Measurements from ENCODE around the gene GGN. TPM values are rescaled to one million over a fixed set of nuclear protein-coding genes. Genes with fewer than 3 reads are reported as not detected.
A peak's percentile ranks its signal among the peaks of the same experiment; 100 is the strongest.

The GGN gene
- total and polyA plus RNA-seq, 2 experiments from 2014 or later, result 0.60 to 1.1 TPM

DNA sequence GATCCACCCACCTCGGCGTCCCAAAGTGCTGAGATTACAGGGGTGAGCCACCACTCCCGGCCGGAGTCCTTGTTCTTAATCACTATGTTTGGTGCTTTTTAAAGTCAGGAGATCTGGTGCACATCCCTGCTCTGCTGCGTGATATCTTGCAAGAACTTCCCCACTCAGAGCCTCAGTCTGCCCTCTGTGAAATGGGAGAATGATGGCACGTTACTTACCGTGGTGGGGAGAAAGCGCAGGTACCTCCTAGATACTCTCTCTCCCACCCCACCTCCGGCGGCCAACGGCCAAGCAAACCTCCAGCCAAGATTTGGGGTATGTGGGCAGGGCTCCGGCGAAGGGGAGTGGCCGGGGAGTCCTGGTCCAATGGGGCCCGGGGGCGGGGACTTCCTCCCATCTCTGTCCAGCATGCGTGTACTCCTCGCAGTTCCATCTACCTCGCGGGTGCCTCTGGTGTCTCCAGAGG is 45.5 kb upstream of the GGN start, which contains the start of gene RYR1:
Gene RYR1 (plus strand): TSS at position 424 of the 466 bp plus-strand sequence. CDS start 139 bp downstream, outside the sequence.
- DNase-seq (ENCODE audit: low spot score), result peak; percentile 50
- H3K9me2 ChIP-seq (replicated peaks; ENCODE audit: insufficient read depth), result no peaks in the 10 kb centered on the region
- no peak for TF ChIP-seq EZH2phosphoT487 (IDR thresholded peaks at IDR 0.05; ENCODE audit: low read depth, severe bottlenecking, unreplicated experiment)
- TF ChIP-seq, protein P1, sequence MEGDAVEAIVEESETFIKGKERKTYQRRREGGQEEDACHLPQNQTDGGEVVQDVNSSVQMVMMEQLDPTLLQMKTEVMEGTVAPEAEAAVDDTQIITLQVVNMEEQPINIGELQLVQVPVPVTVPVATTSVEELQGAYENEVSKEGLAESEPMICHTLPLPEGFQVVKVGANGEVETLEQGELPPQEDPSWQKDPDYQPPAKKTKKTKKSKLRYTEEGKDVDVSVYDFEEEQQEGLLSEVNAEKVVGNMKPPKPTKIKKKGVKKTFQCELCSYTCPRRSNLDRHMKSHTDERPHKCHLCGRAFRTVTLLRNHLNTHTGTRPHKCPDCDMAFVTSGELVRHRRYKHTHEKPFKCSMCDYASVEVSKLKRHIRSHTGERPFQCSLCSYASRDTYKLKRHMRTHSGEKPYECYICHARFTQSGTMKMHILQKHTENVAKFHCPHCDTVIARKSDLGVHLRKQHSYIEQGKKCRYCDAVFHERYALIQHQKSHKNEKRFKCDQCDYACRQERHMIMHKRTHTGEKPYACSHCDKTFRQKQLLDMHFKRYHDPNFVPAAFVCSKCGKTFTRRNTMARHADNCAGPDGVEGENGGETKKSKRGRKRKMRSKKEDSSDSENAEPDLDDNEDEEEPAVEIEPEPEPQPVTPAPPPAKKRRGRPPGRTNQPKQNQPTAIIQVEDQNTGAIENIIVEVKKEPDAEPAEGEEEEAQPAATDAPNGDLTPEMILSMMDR (IDR thresholded peaks at IDR 0.05; ENCODE audit: poor library complexity), result no peak
- no peak for TF ChIP-seq EZH2 (IDR thresholded peaks at IDR 0.05; ENCODE audit: borderline replicate concordance)
- H2AFZ ChIP-seq, result no peak within 1 kb of the TSS
- H3K4me1 ChIP-seq (ENCODE audit: insufficient read depth), result no peaks in the 10 kb centered on the region
- peaks cover 16% of the 10 kb centered on the region for H3K27me3 ChIP-seq
- no peaks in the 10 kb centered on the region for H3K36me3 ChIP-seq (replicated peaks; ENCODE audit: insufficient read depth, low read depth)
- H3K27ac ChIP-seq, result no peak within 1 kb of the TSS
- H4K20me1 ChIP-seq (ENCODE audit: insufficient read depth, poor library complexity, severe bottlenecking), result no peaks in the 10 kb centered on the region
- 26% methylated on average over 13 of the region's 20 CpGs for WGBS (ENCODE audit: low lambda C conversion rate, missing lambda C conversion rate)
- H3K9me3 ChIP-seq (ENCODE audit: low read depth), result no peaks in the 10 kb centered on the region
- no peak within 1 kb of the TSS for H3K4me3 ChIP-seq
- H3K79me2 ChIP-seq, result no peaks in the 10 kb centered on the region
- H3K4me2 ChIP-seq, result peak within 1 kb of the TSS; percentile 57

DNA sequence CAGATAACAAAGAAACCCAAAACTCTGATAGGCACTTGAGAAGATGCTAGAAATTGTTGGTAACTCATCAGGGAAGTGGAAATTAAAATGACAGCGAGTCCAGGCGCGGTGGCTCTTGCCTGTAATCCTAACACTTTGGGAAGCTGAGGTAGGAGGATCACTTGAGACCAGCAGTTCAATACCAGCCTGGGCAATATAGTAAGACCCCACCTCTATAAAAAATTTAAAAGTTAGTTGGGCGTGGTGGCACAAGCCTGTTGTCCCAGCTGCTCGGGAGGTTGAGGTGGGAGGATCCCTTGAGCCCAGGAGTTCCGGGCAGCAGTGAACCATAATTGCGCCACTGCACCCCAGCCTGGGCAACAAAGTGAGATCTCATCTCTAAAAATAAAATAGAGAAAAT is 43.1 kb upstream of the GGN start:
- no peak overlapping the region for H3K4me3 ChIP-seq
- H3K9me3 ChIP-seq (ENCODE audit: low read depth), result no peaks in the 10 kb centered on the region
- H3K4me2 ChIP-seq, result no peak overlapping the region
- no peaks in the 10 kb centered on the region for H3K4me1 ChIP-seq (ENCODE audit: insufficient read depth)
- H3K27me3 ChIP-seq, result peaks cover 16% of the 10 kb centered on the region
- no peak overlapping the region for H3K27ac ChIP-seq
- no peaks in the 10 kb centered on the region for H3K79me2 ChIP-seq
- no peak for DNase-seq (ENCODE audit: low spot score)
- H3K9me2 ChIP-seq (replicated peaks; ENCODE audit: insufficient read depth), result no peaks in the 10 kb centered on the region
- no peaks in the 10 kb centered on the region for H3K36me3 ChIP-seq (replicated peaks; ENCODE audit: insufficient read depth, low read depth)
- H2AFZ ChIP-seq, result no peak overlapping the region
- WGBS (ENCODE audit: low lambda C conversion rate, missing lambda C conversion rate), result 90% methylated on average over 7 of the region's 7 CpGs
- no peaks in the 10 kb centered on the region for H4K20me1 ChIP-seq (ENCODE audit: insufficient read depth, poor library complexity, severe bottlenecking)
- TF ChIP-seq, protein P1 (IDR thresholded peaks at IDR 0.05; ENCODE audit: poor library complexity), result no peak
- no peak for TF ChIP-seq EZH2 (IDR thresholded peaks at IDR 0.05; ENCODE audit: borderline replicate concordance)
- no peak for TF ChIP-seq EZH2phosphoT487 (IDR thresholded peaks at IDR 0.05; ENCODE audit: low read depth, severe bottlenecking, unreplicated experiment)

DNA sequence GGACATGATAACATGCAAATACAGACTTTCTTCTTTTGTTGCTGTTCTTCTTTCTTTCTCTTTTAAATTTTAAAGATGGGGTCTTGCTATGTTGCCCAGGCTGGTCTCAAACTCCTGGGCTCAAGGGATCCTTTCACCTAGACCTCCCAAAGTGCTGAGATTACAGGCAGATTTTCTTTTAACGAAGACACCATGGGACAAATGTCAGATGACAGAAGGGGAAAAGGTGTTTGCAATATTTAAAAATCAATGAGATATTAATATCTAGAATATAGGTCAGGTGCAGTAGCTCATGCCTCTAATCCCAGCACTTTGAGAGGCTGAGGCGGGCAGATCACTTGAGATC is 42.0 kb upstream of the GGN start:
- Histone ChIP-seq H3K27ac (no peak overlapping the region), H3K9me3 (ENCODE audit: low read depth) (no peaks in the 10 kb centered on the region), H2AFZ (no peak overlapping the region), H3K4me2 (no peak overlapping the region), H3K36me3 (replicated peaks; ENCODE audit: insufficient read depth, low read depth) (no peaks in the 10 kb centered on the region), H3K79me2 (no peaks in the 10 kb centered on the region), H3K4me1 (ENCODE audit: insufficient read depth) (no peaks in the 10 kb centered on the region), H3K27me3 (peaks cover 15% of the 10 kb centered on the region), H3K4me3 (no peak overlapping the region), H3K9me2 (replicated peaks; ENCODE audit: insufficient read depth) (no peaks in the 10 kb centered on the region), H4K20me1 (ENCODE audit: insufficient read depth, poor library complexity, severe bottlenecking) (no peaks in the 10 kb centered on the region)
- no peak for DNase-seq (ENCODE audit: low spot score)
- 88% methylated on average over 2 of the region's 2 CpGs for WGBS (ENCODE audit: low lambda C conversion rate, missing lambda C conversion rate)
- no peak for TF ChIP-seq EZH2phosphoT487 (IDR thresholded peaks at IDR 0.05; ENCODE audit: low read depth, severe bottlenecking, unreplicated experiment)
- TF ChIP-seq, protein P1 (IDR thresholded peaks at IDR 0.05; ENCODE audit: poor library complexity), result no peak
- no peak for TF ChIP-seq EZH2 (IDR thresholded peaks at IDR 0.05; ENCODE audit: borderline replicate concordance)

Measured in hepatocyte (in vitro differentiated cells).